Fibroblast of skin of right quadriceps (primary cell): ENCODE measurements around the gene ZNF724.
"Not testable (repeated sequence)": the region's sequence is repeated elsewhere in the genome, so short reads cannot be mapped to it uniquely, and the experiment has no call there.

Experiments
- DNase-seq: peaks from one replicate; pipeline ENCODE4 v3.0.0-alpha.2; 2013

ZNF724 gene

GRCh38 chr19:23249911-23250649 lies at the start of gene ZNF724:
Gene ZNF724, minus strand, starts transcription at chr19:23250394. Its CDS starts 152 bp downstream, at chr19:23250242.
- peak; percentile 98 for DNase-seq

DNA sequence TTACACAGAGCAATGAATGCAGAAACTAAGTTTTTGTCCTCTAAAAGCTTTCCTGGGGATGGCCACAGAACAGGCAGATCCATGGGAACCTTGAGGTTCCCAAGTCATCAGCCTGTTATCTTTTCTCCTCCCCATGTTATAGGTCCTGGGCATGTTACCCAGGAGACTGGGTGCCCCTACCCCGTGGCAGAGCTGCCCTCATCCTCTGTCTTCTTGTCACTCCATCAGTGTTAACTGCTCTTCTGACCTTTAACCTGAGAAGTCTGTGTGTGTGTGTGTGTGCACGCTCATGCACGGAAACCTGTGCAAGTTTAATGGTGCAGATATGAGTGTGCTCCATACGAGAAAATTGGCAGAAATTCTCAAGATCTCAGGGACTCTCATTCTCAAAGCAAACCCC lies 43.9 kb upstream of the ZNF724 start:
- no peak for DNase-seq

DNA sequence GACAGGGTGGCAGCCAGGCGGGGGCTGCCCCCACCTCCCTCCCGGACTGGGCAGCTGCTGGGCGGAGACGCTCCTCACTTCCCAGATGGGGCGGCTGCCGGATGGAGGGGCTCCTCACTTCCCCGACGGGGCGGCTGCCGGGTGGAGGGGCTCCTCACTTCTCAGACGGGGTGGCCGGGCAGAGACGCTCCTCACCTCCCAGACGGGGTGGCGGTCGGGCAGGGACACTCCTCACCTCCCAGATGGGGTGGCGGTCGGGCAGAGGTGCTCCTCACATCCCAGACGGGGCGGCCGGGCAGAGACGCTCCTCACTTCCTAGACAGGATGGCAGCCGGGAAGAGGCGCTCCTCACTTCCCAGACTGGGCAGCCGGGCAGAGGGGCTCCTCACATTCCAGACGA lies 39.8 kb upstream of the ZNF724 start:
- DNase-seq, result not testable (repeated sequence)

GRCh38 chr19:23287620-23288019 lies 37.4 kb upstream of the ZNF724 start:
- DNase-seq, result no peak

DNA sequence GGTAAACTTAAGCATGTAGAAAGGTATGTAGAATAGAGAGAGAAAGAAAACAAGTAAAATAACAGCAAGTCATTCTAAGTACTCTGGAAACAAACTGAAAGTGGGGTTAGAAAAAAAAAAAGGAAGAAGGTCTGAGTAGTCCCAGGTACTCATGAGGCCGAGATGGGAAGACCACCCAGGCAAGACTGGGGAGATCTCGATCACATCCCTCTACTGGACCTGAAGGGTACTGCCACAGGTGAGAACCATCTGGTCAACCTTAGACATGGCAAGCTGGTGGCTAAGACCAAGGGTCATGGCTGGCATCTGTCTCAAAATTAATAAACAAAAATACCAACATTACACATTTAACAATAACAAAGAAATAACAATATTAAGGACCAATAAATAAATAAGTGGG lies 36.3 kb upstream of the ZNF724 start:
- DNase-seq, result no peak

- DNase-seq, result no peak
These were observed 35.8 kb upstream of the ZNF724 start for GRCh38 chr19:23285948-23286347.

GRCh38 chr19:23285326-23285725 lies 35.1 kb upstream of the ZNF724 start:
- not testable (repeated sequence) for DNase-seq

GRCh38 chr19:23283925-23284324 lies 33.7 kb upstream of the ZNF724 start:
- peak; percentile 3 for DNase-seq

DNA sequence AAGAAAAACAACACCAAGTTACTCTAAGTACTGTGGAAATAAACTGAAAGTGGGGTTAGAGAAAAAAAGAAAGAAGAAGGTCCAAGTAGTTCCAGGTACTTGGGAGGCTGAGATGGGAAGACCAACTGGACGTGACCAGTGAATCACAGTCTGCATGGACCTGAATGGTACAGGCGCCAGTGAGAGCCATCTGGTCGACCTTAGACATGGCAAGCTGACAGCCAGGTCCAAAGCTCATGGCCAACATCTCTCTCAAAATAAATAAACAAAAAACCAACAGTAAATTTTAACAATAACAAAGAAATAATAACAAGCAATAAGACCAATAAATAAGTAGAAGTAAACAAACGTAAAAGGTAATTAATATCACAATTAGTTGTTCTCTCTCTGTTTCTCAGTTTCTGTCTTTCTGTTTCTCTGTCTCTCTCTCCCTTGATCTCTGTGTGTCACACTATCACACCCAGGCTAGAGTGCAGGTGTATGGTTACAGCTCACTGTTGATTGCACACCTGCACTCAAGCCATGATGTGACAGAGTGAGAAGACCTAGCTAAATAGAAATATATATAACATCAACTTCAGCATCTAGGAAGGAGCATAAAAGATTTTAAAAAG lies 31.6 kb upstream of the ZNF724 start:
- no peak for DNase-seq

DNA sequence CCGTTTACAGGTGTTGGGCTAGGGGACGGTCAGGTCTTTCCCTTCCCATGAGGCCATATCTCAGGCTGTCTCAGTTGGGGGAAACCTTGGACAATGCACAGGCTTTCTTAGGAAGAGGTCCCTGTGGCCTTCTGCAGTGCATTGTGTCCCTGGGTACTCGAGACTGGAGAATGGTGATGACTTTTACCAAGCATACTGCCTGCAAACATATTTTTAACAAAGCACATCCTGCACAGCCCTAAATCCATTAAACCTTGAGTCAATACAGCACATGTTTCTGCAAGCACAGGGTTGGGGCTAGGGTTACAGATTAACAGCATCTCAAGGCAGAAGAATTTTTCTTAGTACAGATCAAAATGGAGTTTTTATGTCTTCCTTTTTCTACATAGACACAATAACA lies 27.9 kb upstream of the ZNF724 start:
- not testable (repeated sequence) for DNase-seq

- peak; percentile 85 for DNase-seq
These were observed 23.6 kb upstream of the ZNF724 start for GRCh38 chr19:23273590-23274412.

GRCh38 chr19:23273022-23273589 lies 22.9 kb upstream of the ZNF724 start:
- no peak for DNase-seq

DNA sequence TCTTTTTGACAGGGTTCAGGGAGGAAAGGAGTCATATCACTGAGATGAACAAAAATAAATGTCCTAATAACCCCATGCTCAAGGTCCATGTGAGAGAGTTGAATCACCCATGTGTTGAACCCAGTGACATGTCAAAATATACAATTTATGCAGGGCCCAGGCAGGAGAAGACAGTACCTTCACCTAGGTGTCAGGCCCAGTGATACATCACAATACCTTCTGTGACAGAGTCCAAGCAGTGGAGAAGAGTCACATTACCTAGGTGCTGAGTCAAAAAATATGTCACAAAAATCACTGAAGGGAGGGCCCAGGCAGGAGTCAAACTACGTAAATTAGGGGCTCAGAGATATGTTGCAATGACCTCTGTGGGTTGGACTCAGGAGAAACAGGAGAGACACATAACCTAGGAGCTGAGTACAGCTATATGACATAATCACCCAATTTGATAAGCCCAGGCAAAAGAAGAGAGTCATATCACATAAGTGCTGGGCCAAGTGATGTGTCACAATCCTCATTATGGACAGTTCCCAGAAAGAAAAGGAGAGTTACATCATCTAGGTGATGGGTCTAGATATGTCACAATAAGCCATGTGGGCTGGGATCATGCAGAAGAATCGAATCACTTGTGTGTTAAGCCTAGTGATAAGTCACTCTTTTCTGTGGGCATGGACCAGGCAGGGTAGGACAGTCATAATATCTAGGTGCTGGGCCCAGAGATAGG lies 13.8 kb upstream of the ZNF724 start:
- DNase-seq, result no peak

DNA sequence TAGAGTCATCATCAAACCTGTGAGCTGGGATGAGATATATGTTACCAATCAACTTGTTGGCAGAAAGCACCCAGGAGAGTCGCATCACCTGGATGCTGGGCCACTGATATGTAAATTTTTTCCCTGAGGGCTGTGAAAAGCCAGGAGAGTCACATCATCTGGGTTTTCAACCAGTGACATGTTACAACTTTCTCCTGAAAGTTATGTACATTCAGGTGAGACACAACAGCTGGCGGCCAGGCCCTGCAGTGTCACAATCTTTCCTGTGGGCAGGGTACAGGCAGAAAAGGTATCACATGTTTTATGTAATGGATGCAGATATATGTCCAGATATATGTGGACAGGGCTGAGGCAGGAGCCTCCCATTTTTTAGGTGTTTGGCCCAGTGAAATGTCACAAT lies 13.2 kb upstream of the ZNF724 start:
- DNase-seq, result no peak

- DNase-seq, result no peak
These were observed 12.7 kb upstream of the ZNF724 start for GRCh38 chr19:23262920-23263319.

DNA sequence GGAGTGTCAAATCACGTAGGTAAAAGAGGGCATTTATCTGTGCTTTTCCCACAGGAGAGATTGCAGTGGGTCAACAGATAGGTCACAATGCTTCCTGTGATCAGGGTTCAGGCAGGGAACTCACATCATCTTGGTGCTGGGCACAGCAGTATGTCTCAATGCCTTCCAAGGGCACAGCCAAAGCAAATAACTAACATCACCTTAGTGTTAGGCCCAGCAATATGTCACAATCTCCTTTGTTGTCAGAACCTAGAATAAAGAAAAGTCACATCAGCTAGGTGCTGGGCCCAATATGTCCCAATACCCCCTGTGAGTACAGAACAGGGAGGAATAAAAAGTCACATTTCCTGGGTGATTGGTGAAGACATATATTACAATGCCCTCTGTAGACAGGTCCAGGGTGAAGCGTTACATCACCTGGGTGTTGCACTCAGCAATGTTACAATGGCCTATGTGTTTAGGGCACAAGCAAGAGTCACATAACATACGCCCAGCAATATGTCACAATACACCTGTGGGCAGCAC lies 11.4 kb upstream of the ZNF724 start:
- DNase-seq, result no peak

GRCh38 chr19:23260956-23261355 lies 10.8 kb upstream of the ZNF724 start:
- no peak for DNase-seq

- no peak for DNase-seq
These were observed 9.8 kb upstream of the ZNF724 start for GRCh38 chr19:23259961-23260360.

DNA sequence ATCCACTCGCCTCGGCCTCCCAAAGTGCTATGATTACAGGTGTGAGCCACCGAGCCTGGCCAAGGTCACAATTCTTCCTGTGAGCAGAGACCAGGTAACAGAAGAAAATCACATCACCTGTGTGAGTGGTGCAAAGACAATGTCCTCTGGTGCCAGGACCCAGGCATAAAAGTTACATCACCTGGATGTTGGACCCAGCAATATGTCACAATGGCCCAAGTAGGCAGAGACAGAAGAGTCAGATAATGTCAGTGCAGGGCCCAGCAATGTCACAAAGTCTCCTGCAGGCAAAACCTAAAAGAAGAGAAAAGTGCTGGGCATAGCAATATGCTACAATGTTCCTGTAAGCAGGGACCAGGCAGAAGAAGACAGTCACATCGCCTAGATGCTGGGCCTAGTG lies 5.5 kb upstream of the ZNF724 start:
- DNase-seq, result no peak

DNA sequence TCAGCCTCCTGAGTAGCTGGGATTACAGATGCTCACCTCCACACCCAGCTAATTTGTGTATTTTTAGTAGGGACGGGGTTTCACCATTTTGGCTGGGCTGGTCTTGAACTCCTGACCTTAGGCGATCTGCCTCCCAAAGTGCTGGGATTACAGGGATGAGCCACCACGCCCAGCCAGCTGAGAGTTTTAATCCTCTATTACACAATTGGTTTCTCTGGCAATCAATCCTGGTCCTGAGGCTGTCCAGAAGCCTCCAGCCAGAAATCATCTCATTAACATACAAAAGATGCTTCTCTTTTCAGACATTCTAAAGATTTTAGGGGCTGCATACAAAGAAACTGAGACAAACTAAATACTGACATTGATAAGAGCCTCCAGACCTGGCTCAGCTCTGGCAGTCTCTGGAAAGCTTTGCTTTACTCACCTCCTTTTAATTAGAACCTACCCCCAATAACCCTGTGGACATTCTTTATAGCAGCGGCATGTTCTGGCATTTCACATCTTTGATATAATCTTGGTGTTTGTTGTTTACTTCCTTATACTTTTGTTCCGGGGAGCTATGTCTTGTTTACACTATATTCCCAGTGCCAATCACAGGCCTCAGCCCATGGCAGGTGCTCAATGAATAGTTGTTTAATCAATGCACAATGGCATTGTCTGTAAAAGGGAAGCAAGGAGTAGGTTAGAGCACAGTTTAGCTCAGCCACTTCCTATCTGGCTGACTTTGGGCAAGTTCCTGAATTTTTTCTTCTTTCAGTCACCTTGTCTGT lies 4.1 kb upstream of the ZNF724 start:
- DNase-seq, result no peak

DNA sequence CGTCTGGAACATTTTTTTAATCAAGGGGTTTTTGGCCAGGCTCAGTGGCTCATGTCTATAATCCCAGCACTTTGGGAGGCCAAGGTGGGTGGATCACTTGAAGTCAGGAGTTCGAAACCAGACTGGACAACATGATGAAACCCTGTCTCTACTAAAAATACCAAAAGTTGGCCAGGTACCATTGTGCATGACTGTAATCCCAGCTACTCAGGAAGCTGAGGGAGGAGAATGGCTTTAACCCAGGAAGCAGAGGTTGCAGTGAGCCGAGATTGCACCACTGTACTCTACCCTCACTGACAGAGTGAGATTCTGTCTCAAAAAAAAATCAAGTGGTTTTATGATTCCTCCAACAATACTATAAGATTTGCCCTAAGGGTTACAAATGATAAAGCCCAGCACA lies 3.1 kb upstream of the ZNF724 start:
- DNase-seq, result not testable (repeated sequence)

GRCh38 chr19:23241419-23241818 lies 8.8 kb downstream of the ZNF724 start:
- DNase-seq, result no peak
